ENCODE measurements around the gene SLC7A5.
"Not testable (repeated sequence)": the region's sequence is repeated elsewhere in the genome, so short reads cannot be mapped to it uniquely, and the experiment has no call there.

SLC7A5 gene

DNA sequence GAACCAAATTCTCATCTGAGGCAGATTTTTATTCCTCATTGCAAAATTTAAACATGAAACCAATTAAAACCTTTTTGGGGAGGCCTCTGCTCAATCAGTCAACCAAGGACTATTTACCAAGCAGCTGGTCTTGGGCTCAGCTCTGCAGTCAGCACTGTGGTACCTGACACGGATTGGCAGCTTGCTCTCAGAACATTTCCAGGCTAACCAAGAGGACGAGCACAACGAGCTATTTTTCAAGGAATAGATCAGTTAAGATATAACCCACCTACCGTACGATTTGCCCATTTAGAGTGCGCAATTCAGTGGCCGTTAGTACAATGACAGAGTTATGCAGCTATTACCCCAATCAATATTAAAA lies 77.1 kb downstream of the SLC7A5 start:
- no peak overlapping the region for H3K27ac ChIP-seq (ENCODE audit: low read depth, low read length)
- H3K9ac ChIP-seq (ENCODE audit: low read length in 5 of 5) = no peak overlapping the region
- no peak overlapping the region for H3K4me3 ChIP-seq (ENCODE audit: low read depth in 1 of 5, low read length in 5 of 5)
- no peaks in the 10 kb centered on the region for H3K4me1 ChIP-seq (ENCODE audit: control insufficient read depth in 5 of 5, insufficient read depth in 5 of 5, low read length in 5 of 5)
- no peaks in the 10 kb centered on the region for H3K9me3 ChIP-seq (ENCODE audit: control insufficient read depth in 5 of 5, low read length in 5 of 5)
- H3K27me3 ChIP-seq (ENCODE audit: control insufficient read depth in 5 of 5, insufficient read depth in 4 of 5, low read length in 5 of 5) = peaks cover 0 to 6% (median 2%) of the 10 kb centered on the region in 5 donors
- H3K36me3 ChIP-seq (ENCODE audit: control insufficient read depth in 5 of 5, insufficient read depth in 5 of 5, low read length in 5 of 5) = no peaks in the 10 kb centered on the region

DNA sequence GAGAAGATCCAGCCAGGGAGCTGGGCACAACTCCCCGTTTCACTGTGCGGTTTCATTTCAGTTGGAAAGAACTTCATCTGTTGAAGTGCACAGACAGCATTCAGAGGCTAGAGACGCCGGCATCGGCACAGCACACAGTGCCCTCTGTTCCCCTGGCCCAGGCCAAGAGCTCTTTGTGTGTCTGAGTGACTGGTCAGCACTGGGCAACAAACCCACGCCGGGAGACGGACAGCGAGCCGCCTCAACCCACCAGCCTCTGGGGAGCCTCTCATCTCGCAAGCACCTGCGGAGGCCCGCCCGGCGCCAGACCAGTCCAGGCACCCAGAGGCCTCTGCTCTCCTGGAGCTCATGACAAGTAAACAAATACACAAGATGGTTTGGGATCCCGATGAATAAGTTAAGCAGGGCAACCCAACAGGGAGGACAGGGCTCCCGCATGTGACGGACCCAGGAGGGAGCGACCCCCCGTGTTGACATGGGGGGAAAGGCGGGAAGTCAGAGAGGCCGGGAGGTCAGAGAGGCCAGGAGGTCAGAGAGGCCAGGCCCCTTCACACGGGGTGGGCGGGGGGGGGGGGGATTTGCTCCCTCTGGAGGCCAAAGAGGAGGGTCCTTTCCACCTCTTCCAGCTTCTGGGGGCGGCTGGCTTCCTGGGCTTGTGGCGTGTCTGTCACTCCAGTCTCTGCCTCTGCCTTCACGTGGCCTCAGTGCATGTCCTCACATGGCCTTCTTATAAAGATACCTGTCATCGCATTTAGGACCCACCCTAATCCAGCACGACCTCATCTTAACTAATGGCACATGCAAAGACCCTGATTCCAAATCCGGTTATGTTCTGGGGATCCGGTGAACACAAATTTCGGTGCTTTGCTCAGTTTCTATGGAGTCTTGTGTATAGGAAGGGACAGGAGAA lies 77.8 kb downstream of the SLC7A5 start:
- H3K4me1 ChIP-seq (ENCODE audit: control insufficient read depth in 5 of 5, insufficient read depth in 5 of 5, low read length in 5 of 5) = no peaks in the 10 kb centered on the region

DNA sequence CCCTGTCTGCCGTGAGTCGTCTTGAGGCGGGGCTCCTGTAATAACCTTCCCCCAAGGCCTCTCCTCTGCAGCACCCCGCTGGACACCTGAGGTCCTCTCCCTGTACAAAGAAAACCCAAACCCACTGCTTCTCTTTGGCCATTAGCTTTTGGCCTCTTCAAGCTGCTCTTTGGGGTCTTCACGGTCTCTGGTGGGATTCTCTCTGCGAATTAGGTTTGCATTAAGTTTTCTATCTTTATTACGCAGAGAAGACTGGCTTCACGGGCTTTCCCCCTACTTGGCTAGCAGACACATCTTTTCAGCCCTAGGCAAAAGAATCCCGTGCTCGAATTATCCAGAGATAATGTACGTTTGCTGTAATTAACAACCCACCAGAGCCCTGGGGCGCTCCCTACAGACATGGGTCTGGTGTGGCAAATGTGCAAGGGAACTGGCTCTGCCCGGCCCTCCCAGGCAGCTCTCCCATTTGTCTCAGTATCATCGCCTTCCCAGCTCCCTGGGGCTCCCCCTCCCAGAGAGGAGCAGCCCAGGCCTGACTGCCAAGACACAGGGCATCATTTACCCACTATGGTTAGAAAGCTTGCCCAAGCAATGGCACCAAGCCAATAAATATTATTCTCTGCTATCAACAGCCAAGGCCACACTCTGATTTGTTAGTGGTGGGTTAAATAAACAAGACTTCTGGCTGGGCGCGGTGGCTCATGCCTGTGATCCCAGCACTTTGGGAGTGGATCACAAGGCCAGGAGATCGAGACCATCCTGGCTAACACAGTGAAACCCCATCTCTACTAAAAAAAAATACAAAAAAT lies 78.8 kb downstream of the SLC7A5 start:
- no peak overlapping the region for H3K27ac ChIP-seq (ENCODE audit: low read depth, low read length)
- H3K9ac ChIP-seq (ENCODE audit: low read length in 5 of 5) = no peak overlapping the region
- H3K4me1 ChIP-seq (ENCODE audit: control insufficient read depth in 5 of 5, insufficient read depth in 5 of 5, low read length in 5 of 5) = no peaks in the 10 kb centered on the region

More for the DNA sequence above, 77.8 kb downstream of the SLC7A5 start:
- Histone ChIP-seq H3K27ac (ENCODE audit: low read depth, low read length) (no peak overlapping the region), H3K36me3 (ENCODE audit: control insufficient read depth in 5 of 5, insufficient read depth in 5 of 5, low read length in 5 of 5) (no peaks in the 10 kb centered on the region), H3K9ac (ENCODE audit: low read length in 5 of 5) (no peak overlapping the region), H3K27me3 (ENCODE audit: control insufficient read depth in 5 of 5, insufficient read depth in 4 of 5, low read length in 5 of 5) (peaks cover 0 to 6% (median 2%) of the 10 kb centered on the region in 5 donors), H3K4me3 (ENCODE audit: low read depth in 1 of 5, low read length in 5 of 5) (no peak overlapping the region), H3K9me3 (ENCODE audit: control insufficient read depth in 5 of 5, low read length in 5 of 5) (no peaks in the 10 kb centered on the region)

DNA sequence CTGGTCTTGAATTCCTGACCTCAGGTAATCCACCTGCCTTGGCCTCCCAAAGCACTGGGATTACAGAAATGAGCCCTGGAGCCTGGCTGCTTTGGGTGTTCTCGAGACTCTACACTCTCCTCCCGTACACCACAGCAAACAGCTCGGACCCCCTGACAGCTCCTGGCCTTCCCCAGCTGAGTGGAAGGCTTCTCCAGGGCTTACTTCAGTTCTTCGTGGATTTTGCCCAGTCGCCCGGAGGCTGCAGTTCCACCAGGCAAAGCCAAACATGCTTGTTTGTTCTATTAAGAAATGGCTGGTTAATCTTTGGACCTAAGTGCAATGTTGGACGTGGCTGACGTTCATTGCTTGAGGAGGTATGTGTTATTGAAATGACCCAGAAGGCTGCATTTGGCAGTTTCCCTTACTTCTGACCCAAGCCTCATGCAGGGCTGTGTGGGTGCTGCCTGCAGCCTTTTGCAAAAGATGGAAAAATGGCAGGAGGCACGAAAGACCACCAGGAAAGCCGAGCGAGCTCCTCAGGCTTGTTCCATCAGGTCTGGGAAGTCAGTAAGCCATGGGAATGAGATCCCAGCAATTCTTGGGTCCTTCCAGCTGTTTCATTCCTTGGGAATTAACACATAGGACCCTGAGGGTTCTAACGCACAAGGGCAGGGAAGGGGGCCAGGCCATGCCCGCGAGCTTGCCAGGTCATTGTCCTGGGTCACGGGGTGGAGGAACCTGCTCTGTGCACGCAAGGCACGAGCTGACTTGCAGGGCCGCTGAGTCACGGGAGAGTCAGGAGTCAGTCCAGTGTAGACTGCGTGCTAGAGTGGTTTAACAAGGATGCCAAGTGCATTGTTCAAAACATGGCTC lies 79.6 kb downstream of the SLC7A5 start:
- Histone ChIP-seq H3K4me3 (ENCODE audit: low read depth in 1 of 5, low read length in 5 of 5) (no peak overlapping the region), H3K27ac (ENCODE audit: low read depth, low read length) (no peak overlapping the region), H3K27me3 (ENCODE audit: control insufficient read depth in 5 of 5, insufficient read depth in 4 of 5, low read length in 5 of 5) (peaks cover 0 to 7% (median under 1%) of the 10 kb centered on the region in 5 donors), H3K4me1 (ENCODE audit: control insufficient read depth in 5 of 5, insufficient read depth in 5 of 5, low read length in 5 of 5) (no peaks in the 10 kb centered on the region), H3K9ac (ENCODE audit: low read length in 5 of 5) (no peak overlapping the region), H3K36me3 (ENCODE audit: control insufficient read depth in 5 of 5, insufficient read depth in 5 of 5, low read length in 5 of 5) (no peaks in the 10 kb centered on the region), H3K9me3 (ENCODE audit: control insufficient read depth in 5 of 5, low read length in 5 of 5) (no peaks in the 10 kb centered on the region)

More for the DNA sequence above, 78.8 kb downstream of the SLC7A5 start:
- Histone ChIP-seq H3K27me3 (ENCODE audit: control insufficient read depth in 5 of 5, insufficient read depth in 4 of 5, low read length in 5 of 5) (peaks cover 0 to 6% (median 2%) of the 10 kb centered on the region in 5 donors), H3K9me3 (ENCODE audit: control insufficient read depth in 5 of 5, low read length in 5 of 5) (no peaks in the 10 kb centered on the region), H3K4me3 (ENCODE audit: low read depth in 1 of 5, low read length in 5 of 5) (no peak overlapping the region), H3K36me3 (ENCODE audit: control insufficient read depth in 5 of 5, insufficient read depth in 5 of 5, low read length in 5 of 5) (no peaks in the 10 kb centered on the region)

DNA sequence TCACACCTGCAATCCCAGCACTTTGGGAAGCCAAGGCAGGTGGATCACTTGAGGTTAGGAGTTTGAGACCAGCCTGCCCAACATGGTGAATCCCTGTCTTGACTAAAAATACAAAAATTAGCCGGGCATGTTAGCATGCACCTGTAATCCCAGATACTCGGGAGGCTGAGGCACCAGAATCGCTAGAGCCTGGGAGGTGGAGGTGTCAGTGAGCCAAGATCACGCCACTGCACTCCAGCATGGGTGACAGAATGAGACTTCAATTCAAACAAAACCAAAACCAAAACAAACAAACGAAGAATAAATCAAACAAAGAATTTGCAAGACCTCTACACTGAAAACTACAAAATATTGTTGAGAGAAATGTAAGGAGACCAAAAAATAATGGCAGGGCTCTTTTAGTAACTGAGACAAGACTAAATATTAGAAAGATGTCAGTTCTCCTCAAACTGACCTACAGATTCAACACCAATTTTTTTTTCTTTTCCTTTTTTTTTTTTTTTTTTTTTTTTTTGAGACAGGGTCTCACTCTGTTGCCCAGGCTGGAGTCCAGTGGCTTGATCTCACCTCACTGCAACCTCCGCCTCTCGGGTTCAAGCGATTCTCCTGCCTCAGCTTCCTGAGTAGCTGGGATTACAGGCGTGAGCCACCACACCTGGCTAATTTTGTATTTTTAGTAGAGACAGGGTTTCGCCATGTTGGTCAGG lies 80.4 kb downstream of the SLC7A5 start:
- H3K36me3 ChIP-seq (ENCODE audit: control insufficient read depth in 5 of 5, insufficient read depth in 5 of 5, low read length in 5 of 5); H3K27ac ChIP-seq (ENCODE audit: low read depth, low read length): not testable (repeated sequence)

DNA sequence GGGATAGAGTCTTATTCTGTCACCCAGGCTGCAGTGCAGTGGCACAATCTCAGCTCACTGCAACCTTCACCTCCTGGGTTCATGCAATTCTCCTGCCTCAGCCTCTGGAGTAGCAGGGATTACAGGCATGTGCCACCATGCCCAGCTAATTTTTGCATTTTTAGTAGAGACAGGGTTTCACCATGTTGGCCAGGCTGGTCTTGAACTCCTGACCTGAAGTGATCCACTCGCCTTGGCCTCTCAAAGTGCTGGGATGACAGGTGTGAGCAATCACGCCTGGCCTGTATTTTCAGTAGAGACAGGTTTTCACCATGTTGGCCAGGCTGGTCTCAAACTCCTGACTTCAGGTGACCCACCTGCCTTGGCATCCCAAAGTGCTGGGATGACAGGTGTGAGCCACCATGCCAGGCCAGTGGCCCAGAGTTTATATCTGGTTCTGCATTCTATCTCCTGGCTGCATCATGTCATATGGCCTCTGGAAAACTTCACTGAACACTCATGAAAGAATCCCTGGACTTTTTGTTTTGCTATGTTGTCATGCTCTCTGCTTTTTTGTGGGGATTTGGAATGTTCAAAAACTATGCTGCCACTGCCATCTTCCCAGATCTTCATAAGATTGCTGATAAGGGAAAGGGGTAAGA lies 81.7 kb downstream of the SLC7A5 start:
- not testable (repeated sequence) for H3K4me1 ChIP-seq (ENCODE audit: control insufficient read depth in 5 of 5, insufficient read depth in 5 of 5, low read length in 5 of 5); H3K9me3 ChIP-seq (ENCODE audit: control insufficient read depth in 5 of 5, low read length in 5 of 5); H3K36me3 ChIP-seq (ENCODE audit: control insufficient read depth in 5 of 5, insufficient read depth in 5 of 5, low read length in 5 of 5); H3K9ac ChIP-seq (ENCODE audit: low read length in 5 of 5); H3K4me3 ChIP-seq (ENCODE audit: low read depth in 1 of 5, low read length in 5 of 5); H3K27ac ChIP-seq (ENCODE audit: low read depth, low read length)
- H3K27me3 ChIP-seq (ENCODE audit: control insufficient read depth in 5 of 5, insufficient read depth in 4 of 5, low read length in 5 of 5) = peaks cover 0 to 17% (median 7%) of the 10 kb centered on the region in 5 donors

More for the DNA sequence above, 80.4 kb downstream of the SLC7A5 start:
- not testable (repeated sequence) for H3K9ac ChIP-seq (ENCODE audit: low read length in 5 of 5); H3K9me3 ChIP-seq (ENCODE audit: control insufficient read depth in 5 of 5, low read length in 5 of 5); H3K4me1 ChIP-seq (ENCODE audit: control insufficient read depth in 5 of 5, insufficient read depth in 5 of 5, low read length in 5 of 5); H3K4me3 ChIP-seq (ENCODE audit: low read depth in 1 of 5, low read length in 5 of 5); H3K27me3 ChIP-seq (ENCODE audit: control insufficient read depth in 5 of 5, insufficient read depth in 4 of 5, low read length in 5 of 5)

DNA sequence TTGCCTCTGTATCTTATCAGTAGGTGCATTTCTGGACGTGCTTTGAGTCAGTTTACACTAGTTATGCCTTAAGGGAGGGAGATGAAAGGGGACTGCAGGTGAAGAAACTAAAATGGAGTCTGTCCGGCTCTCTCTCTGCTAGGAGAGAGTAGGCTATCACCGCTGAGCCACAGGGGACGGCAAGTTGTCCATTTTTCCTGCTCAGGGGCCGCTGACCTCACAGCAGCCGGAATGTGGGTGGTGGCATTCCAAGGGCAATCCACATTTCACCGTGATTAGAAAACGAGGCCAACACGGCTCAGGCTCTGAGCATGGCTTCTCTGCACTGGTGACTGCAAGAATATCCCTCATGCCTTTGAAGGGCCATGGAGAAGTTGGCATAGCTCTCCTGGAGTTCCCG lies 84.5 kb downstream of the SLC7A5 start:
- Histone ChIP-seq H3K27ac (ENCODE audit: low read depth, low read length) (no peak overlapping the region), H3K4me3 (ENCODE audit: low read depth in 1 of 5, low read length in 5 of 5) (no peak overlapping the region), H3K36me3 (ENCODE audit: control insufficient read depth in 5 of 5, insufficient read depth in 5 of 5, low read length in 5 of 5) (no peaks in the 10 kb centered on the region), H3K4me1 (ENCODE audit: control insufficient read depth in 5 of 5, insufficient read depth in 5 of 5, low read length in 5 of 5) (peaks cover 0 to 9% (median 7%) of the 10 kb centered on the region in 5 donors), H3K9me3 (ENCODE audit: control insufficient read depth in 5 of 5, low read length in 5 of 5) (no peaks in the 10 kb centered on the region), H3K27me3 (ENCODE audit: control insufficient read depth in 5 of 5, insufficient read depth in 4 of 5, low read length in 5 of 5) (peaks cover 0 to 17% (median 7%) of the 10 kb centered on the region in 5 donors), H3K9ac (ENCODE audit: low read length in 5 of 5) (no peak overlapping the region)

DNA sequence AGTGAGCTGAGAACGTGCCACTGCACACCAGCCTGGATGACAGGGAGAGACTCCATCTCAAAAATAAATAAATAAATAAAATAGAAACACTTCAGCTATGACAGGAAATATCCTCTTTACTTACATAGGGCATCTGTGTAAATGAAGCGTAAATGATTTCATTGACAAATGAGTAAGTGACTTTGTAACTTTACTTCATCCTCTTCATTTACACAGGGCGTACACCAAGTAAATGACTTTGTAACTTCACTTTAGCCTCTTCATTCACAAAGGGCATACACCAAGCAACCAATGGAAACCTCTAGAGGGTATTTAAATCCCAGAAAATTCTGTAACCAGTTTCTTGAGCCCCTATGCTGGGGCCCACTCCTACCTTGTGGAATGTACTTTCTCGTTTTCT lies 87.3 kb downstream of the SLC7A5 start:
- no peak overlapping the region for H3K27ac ChIP-seq (ENCODE audit: low read depth, low read length)
- peaks cover 0 to 29% (median 16%) of the 10 kb centered on the region in 5 donors for H3K4me1 ChIP-seq (ENCODE audit: control insufficient read depth in 5 of 5, insufficient read depth in 5 of 5, low read length in 5 of 5)
- H3K27me3 ChIP-seq (ENCODE audit: control insufficient read depth in 5 of 5, insufficient read depth in 4 of 5, low read length in 5 of 5) = peaks cover 0 to 17% (median 7%) of the 10 kb centered on the region in 5 donors
- H3K4me3 ChIP-seq (ENCODE audit: low read depth in 1 of 5, low read length in 5 of 5) = no peak overlapping the region
- no peaks in the 10 kb centered on the region for H3K9me3 ChIP-seq (ENCODE audit: control insufficient read depth in 5 of 5, low read length in 5 of 5)
- no peaks in the 10 kb centered on the region for H3K36me3 ChIP-seq (ENCODE audit: control insufficient read depth in 5 of 5, insufficient read depth in 5 of 5, low read length in 5 of 5)
- no peak overlapping the region for H3K9ac ChIP-seq (ENCODE audit: low read length in 5 of 5)

Measured in subcutaneous abdominal adipose tissue (tissue), 5 donors.